Liver (tissue), 3 donors: Measurements from ENCODE around the gene LDLRAD3.

Source experiments
- SP1 ChIP-seq: IDR thresholded peaks from 2 replicates; pipeline ENCODE4 v1.6.1; 2018; ENCODE audit warnings: antibody characterized with exemption, mild to moderate bottlenecking
- TAF1 ChIP-seq: conservative IDR thresholded peaks from 2 replicates; pipeline ENCODE4 v1.6.1; 2016; ENCODE audit warnings: antibody characterized with exemption, mild to moderate bottlenecking
- TF ChIP-seq, protein P1 (sequence below): fragments of 150-350 bp; IDR thresholded peaks from 2 replicates; pipeline ENCODE4 v1.5.1; 2017; ENCODE audit warnings: improper control_type of control experiment, low read depth, low read length; ENCODE audit not compliant: missing input control
- donor health status: healthy.
- donor health status: healthy.

DNA sequence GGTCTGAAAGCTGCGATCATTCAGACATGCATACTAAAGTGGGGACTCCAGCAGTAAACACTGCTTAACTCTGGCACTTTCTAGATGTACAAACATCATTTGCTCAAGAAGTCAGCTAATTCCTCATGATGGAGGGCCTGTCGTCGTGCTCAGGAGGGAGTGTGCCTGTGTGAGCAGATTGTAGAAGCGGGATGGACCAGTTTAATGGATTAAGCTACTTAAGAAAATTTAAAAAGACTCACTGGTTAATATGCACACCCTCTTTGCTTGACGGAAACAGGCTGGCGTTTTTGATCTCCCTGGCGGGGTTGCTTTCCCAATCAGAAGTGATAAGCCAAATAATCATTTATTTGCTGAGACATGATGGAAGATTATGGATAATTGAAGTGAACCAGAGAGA, 79.0 kb downstream of the LDLRAD3 start:
- TF ChIP-seq SP1: no peak
- TF ChIP-seq, protein P1, sequence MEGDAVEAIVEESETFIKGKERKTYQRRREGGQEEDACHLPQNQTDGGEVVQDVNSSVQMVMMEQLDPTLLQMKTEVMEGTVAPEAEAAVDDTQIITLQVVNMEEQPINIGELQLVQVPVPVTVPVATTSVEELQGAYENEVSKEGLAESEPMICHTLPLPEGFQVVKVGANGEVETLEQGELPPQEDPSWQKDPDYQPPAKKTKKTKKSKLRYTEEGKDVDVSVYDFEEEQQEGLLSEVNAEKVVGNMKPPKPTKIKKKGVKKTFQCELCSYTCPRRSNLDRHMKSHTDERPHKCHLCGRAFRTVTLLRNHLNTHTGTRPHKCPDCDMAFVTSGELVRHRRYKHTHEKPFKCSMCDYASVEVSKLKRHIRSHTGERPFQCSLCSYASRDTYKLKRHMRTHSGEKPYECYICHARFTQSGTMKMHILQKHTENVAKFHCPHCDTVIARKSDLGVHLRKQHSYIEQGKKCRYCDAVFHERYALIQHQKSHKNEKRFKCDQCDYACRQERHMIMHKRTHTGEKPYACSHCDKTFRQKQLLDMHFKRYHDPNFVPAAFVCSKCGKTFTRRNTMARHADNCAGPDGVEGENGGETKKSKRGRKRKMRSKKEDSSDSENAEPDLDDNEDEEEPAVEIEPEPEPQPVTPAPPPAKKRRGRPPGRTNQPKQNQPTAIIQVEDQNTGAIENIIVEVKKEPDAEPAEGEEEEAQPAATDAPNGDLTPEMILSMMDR: no peak
- no peak for TF ChIP-seq TAF1
